HG03565 (cell line): ENCODE measurements around the gene HM13.
"Not testable (repeated sequence)": the region's sequence is repeated elsewhere in the genome, so short reads cannot be mapped to it uniquely, and the experiment has no call there.

Source experiments
- ATAC-seq: cut with Tn5 transposase; IDR thresholded peaks from one replicate; pipeline ENCODE4 v1.9.1; 2021; ENCODE audit warnings: mild to moderate bottlenecking, moderate library complexity; ENCODE audit not compliant: unreplicated experiment

The HM13 gene

DNA sequence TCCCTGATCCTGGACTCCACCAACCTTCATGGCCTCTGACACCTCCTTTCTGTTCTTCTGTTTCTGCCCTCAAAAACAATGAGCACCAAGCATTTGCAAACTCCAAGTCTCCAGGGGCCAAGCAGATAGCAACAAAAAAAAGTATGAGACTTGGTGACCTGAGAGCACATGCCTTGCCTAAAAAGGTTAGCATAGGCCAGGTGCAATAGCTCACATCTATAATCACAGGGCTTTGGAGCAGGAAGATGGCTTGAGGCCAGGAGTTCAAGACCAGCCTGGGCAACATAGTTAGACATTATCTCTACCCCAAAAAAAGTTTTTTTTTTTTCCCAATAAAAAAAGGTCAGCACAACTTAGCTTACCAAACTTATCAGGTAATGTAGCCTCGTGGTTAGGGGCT is 13.7 kb upstream of the HM13 start:
- ATAC-seq: no peak

DNA sequence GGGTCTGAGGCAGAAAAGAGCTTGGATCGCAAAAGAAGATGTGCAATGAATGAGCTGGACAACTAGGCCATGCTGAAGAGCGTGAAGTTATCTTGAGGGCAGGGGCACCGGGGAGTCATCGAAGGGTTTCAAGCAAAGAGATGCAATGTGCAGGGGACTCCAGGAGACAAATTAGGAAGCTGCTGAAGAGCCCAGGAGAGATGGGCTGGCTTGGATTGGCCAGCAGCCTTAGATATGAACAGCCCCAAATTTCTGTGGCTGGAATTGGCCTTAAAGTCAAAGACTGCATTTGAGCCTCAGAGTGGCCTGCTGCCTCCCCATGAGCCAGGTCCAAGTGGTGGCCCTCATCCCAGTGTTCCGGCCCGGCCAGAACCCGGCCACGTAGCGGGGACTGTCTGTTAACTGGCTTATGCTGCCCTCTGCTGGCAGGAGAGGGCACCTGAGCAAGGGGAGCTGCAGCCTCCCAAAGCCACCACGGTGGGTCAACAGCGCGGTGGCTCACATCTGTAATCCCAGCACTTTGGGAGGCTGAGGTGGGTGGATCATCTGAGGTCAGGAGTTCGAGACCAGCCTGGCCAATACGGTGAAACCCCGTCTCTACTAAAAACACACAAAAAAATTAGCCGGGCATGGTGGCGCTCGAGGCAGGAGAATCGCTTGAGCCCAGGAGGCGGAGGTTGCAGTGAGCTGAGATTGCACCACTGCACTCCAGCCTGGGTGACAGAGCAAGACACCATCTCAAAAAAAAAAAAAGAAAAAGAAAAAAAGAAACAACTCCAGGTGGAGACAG is 11.2 kb upstream of the HM13 start:
- ATAC-seq: peak; percentile 95

DNA sequence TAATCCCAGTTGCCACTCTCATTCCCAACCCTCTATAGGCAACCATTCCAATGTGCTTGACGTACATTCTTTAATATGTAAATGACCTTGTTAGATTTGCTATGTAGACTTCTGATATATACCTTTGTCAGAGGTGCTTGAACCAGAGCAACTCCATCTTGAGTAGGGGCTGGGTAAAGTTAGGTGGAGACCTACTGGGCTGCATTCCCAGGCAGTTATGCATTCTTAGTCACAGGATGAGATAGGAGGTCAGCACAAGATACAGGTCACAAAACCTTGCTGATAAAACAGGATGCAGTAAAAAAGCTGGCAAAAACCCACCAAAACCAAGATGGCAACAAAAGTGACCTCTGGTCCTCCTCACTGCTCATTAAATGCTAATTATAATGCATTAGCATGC is 8.3 kb upstream of the HM13 start:
- no peak for ATAC-seq

DNA sequence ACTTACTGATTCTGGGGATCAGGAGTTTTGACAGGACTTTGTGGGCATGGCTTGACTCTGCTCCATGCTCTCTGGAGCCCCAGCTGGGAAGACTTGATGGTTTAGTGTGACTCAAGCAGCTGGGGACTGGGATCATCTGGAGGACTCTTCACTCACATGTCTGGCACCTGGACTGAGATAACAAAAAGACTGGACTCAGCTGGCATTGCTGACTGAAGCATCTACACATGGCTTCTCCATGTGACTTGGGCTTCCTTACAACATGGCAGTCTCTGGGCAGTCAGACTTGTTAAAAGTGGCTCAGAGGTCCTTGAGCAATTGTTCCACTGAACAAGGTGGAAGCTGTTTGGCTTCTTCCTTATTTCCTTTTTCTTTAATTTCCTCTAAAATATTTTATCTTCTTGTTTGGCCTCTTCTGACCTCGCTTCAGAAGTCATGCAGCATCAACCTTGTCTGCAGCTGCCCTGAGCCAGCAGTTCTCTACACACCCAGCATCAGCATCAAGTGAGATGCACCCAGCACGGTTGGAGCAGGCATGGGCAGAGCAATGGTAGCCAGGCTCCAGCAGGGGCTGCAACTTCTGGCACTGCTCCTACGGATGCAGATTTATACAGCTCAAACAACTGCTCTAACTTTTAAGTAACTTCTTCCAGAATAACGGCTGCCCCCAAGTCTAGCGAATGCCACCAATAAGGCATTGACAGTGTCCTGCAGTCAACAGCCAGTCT is 5.6 kb upstream of the HM13 start:
- ATAC-seq: no peak

DNA sequence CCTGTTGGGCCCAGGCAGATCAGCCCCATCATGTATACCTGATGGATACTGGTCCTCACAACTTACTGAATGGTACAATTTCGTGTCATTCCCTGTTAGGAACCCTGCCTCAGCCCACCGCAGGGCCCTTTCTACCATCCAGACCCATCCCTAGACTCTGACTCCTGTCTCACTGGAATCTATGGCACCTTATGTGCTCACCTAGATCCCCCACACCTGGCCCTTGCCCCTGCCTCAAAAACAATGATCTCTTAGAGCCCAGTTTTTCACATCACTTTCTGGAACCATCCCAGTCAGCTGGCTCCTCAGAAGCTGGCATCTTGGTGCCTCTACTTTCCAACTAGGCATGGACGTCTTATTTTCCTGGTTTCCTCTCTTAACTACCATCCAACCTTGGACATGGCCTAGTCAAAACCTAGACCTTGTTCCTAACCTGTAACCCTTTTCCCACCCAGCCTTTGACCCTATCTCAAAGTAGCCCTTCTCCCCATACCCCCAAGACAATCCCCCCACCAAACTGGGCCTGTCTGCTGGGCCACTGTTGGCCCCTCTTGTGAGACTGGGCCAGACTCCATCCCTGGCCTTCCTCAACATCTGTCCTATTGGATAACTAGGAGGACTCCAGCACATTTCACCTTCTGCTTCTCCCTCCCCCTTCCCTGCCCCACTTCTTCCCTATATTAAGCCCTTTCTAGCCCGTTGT is 981 bp downstream of the HM13 start:
- ATAC-seq: no peak

DNA sequence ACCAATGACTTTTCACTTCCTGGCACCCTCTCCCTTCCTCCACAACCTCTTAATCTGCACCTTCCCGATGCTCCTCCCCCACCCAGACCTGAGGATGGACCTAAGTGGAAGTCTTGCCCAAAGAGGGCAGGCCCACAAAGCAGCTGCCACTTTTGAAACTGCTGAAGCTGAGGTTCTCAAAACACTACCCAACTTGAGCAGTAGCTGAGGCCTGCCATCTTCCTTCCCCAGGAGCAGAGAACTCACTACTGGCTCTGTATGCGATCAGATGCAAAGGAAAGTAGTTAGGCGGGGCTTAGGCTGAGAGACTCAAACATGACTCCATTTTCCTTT is 1.5 kb downstream of the HM13 start:
- no peak for ATAC-seq

DNA sequence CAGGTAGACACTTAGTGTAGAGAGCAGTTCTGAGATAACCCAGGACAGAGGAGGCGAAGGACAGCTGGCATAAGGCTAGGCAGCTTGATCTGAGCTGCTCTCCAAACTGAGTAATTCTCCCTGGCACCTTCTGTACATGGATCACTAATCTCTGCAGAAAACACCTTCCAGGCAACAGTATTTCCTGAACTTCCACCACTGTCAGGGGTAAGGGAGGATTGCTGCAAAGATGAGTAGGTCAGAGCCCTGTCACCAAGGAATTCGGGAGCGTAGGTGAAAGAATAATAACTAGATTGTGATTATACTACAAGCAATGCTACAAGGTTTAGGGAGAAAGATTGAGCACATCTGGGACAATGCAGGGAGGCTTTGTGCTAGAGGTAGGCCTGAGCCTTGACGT is 1.9 kb downstream of the HM13 start:
- no peak for ATAC-seq

DNA sequence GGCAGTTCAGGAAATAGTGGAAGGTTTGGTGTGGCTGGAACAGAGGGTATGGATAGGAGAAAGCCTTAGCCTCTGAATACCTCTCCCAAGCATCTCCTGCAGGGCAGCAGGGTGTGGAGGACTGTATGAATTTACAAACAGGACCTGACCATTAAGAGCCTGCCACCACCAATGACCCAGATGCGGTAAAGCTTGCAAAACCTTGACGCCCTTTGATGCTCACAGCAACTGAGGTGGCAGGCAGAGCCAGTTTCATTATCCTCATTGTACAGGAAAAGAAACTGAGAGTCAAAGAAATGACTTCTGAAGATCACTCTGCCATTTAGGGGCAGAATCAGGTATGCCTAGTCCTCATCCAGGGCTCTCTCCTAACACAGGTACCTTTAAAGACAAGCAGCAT is 2.4 kb downstream of the HM13 start:
- ATAC-seq: no peak

DNA sequence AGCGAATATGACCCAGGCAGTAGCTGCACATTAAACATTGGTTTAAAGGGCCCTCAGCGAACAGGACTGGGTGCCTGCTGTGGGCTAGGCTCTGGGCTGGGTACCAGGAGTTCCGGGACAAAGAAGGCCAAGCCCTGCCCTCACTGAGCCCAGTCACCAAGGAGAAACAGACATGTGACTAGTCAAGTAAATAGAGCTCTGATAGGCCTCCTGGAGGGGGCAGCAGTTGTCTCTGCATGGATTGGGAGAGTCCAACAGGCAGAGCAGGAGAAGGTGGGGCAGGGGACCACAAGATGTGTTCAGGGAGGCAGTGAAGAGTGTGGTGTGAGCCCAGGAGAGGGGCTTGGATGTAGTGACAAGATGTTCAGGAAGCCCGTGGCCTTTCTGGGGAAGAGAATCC is 3.1 kb downstream of the HM13 start:
- no peak for ATAC-seq

DNA sequence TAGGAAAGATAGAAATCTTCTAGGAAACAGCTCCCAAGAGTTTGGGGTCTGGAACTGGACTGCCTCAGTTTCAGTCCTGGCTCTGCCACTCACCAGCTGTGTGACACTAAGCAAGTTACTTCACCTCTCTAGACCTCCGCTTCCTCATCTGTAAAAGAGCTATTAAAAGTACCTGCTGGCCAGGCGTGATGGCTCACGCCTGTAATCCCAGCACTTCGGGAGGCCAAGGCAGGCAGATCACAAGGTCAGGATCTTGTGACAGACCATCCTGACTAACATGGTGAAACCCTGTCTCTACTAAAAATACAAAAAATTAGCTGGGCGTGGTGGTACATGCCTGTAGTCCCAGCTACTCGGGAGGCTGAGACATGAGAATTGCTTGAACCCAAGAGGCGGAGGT is 7.0 kb downstream of the HM13 start:
- not testable (repeated sequence) for ATAC-seq

DNA sequence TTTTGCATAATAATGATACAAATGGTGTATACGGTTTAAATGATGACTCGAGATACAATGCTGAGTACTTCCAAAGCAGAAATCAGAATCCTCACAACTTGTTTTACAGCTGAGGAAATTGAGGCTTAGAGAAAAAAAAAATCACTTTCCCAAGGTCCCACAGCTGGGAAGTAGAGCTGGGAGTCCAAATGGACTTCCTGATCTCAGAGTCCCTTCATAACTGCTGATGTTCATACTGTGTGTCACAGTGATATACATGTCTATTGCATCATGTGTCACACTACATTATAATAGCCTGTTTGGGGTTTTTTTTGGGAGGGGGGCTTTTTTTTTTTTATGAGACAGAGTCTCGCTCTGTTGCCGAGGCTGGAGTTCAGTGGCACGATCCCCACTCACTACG is 8.5 kb downstream of the HM13 start:
- no peak for ATAC-seq

DNA sequence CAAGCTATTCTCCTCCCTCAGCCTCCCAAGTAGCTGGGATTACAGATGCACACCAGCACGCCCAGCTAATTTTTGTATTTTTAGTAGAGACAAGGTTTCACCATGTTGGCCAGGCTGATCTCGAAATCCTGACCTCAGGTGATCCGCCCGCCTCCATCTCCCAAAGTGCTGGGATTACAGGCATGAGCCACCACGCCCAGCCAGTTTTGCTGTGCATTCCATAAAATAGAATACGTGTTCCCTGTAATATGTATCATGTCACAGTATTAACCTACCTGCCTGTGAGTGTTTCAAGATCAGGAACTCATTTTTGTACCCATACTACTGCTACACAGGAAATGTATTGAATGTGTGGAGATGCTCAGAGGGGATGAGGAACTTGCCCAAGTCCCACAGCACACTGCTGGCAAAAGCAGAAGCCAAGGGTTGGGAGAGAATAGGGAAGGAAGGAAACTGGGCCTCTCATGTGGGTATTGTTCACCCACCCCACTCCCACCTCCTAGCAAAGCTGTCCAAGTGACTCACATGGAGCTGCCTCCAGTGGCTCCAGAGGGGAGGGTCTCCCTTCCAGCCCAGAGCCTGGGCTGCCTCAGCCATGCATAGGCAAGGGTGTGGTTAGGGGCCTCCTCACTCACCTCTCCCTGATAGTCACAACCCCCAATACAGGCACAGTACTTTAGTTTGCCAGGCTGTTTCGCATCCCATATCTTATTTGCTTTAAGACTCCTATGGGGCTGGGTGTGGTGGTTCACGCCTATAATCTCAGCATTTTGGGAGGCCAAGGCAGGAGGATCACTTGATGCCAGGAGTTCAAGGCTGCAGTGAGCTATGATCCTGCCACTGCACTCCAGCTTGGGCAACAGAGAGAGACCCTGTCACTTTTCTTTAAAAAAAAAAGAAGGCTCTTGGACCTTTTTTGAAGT is 9.4 kb downstream of the HM13 start:
- ATAC-seq: no peak

DNA sequence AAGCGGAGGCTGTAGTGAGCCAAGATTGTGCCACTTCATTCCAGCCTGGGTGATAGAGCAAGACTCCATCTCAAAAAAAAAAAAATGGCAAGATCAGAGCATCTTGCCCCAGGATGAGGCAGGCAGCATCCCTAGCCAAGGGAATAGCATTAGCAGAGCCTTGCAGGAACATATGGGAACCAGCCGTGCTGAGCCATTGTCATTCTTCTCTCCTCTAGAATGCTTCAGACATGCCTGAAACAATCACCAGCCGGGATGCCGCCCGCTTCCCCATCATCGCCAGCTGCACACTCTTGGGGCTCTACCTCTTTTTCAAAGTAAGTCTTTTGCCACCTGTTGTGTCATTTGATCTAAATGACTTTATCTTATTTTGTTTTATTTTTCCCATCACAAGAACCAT is 13.0 kb downstream of the HM13 start:
- no peak for ATAC-seq

DNA sequence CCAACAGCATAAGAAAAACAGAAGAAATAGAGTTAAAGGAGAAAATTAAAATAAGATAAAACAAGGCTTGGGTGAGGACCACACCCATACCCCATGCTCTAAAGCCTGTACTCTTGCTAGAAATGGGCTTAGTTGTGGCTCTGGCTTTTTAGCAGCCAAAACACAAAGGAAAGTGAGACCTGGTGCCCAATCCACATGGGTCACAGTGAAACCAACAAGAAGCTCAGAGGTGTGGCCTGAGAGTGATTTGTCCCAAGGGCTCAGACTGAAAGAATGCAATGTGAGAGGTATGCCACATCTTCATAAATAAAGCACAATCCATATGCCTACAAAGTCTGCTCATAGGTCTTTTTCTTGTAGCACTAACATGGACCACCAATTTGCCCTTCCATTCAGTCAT is 21.1 kb downstream of the HM13 start:
- no peak for ATAC-seq

DNA sequence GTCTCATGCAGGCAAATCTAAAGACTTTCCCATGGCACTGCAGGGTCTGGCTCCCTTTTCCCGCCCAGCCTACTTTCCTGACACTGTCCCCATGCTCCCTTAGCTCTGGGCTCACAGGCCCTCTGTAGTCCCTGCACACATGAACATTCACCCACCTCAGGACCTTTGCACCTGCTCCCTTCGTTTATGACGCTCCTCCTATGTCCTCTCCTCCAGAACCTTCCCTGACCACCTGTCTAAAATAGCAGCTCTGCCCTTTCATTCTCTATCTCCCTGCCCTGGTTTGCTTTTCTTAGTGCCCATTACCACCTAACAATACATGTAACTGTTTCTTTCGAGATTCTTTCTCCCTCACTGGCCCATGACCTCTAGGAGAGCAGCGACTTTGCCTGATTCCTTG is 22.3 kb downstream of the HM13 start:
- no peak for ATAC-seq

DNA sequence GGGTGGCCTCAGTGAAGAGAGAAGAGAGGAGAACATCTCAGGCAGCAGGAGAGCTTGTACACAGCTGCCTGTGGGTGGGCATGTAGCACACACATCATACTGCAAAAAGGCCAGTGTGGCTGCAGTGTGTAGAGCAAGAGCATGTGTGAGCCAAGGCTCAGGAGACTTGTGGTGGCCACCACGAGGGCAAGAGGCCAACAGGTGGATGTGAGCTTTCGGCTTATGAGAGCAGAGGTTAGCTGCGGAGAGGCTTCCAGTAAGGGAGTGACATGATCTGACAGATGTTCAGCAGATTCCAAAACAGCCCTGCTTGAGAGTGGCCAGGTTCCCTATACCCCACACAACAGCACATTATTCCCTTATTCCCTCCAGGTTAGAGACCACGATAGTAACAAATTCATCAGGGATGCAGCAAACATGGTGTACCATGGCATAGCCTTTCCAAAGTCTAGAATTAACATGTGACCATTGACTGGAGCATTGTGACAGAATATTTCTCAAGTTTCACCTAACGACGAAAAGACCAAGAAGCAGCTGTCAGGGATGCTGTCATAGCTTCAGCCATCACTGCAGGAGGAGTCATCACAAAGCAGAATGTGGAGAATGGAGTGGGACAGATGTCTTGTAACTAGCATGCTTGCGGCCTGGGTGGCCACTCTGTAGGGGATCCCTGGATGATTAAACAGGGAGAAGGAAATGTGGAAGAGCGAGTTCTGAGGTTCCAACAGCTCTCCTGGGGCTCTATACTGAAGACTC is 23.1 kb downstream of the HM13 start:
- no peak for ATAC-seq

DNA sequence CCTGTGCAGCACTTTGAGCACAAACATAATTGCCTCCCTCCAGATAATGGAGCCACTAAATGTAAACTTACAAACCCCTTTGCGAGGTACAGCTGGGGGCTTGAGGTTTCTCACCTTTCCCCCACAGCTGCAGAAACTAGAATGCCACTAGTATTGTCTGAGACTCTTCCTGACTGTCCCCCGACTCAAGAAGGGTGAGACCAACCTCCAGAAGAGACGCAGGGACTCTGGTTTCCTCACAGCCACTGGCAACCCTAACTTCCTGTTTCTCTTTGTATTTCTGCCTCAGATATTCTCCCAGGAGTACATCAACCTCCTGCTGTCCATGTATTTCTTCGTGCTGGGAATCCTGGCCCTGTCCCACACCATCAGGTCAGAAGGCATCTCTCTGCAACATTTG is 23.6 kb downstream of the HM13 start:
- no peak for ATAC-seq

DNA sequence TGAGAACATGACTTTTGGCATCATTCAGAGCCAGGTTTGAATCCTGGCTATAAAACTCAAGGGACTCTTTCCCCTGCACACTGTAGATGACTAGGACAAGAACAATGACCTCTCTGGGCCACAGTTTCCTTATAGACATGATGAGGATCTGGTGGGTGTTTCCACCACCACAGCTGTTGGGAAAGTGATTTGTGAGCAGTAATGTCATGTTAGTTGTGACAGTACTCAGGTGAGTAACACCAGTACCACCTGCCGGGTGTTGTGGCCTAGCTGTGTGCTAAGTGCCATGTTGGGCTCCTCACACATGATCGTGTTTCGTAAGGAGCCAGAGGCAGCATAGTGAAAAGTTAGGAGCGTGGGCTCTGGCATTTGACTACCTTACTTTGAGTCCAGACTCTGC is 24.1 kb downstream of the HM13 start:
- ATAC-seq: no peak

DNA sequence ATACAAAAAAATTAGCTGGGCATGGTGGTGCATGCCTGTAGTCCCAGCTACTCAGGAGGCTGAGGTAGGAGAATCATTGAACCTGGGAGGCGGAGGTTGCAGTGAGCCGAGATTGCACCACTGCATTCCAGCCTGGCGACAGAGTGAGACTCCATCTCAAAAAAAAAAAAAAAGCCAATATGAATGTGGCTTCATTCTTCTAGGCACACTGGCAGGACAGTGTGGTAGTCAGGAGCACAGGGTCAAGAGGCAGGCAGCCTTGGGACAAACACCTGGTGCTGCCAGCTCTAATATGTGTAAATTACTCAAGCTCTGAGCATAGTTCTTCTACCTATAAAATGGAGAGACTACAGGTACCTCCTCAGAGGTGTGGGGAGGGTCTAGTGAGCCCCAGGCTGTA is 25.4 kb downstream of the HM13 start:
- not testable (repeated sequence) for ATAC-seq

DNA sequence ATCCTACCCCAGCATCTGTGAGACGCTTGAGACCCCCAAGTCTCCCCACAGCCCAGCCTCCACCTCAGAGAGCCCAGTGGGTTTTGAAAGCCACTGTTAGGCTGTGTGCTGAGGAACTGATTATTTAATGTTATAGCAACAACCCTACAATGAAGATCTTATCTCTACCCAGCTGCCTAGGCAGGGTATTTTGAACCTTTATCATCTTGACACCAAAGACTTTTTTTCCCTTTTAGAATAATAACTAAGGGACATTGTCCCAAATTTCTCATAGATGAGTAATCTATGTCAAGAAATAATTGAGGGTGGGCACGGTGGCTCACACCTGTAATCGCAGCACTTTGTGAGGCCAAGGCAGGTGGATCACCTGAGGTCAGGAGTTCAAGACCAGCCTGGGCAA is 26.2 kb downstream of the HM13 start:
- no peak for ATAC-seq
